Bronchial epithelial cell (primary cell): ENCODE results near the gene ABCD2. TPM values are rescaled to one million over a fixed set of nuclear protein-coding genes. Genes with fewer than 3 reads are reported as not detected.

Source experiments
- DNase-seq: peaks from one replicate; pipeline ENCODE4 v3.0.0-alpha.2; 2010; ENCODE audit warnings: low read depth
- FAIRE-seq: peaks from 2 replicates; lab custom pipeline; 2011; peaks lifted over from hg19 to GRCh38; lab: Jason Lieb, UNC
- H3K27me3 ChIP-seq: 2 replicates; pipeline ENCODE4 v1.5.1; 2011; ENCODE audit warnings: low read length; ENCODE audit not compliant: control insufficient read depth, insufficient read depth
- H3K36me3 ChIP-seq: 2 replicates; pipeline ENCODE4 v1.5.1; 2011; ENCODE audit warnings: low read length; ENCODE audit not compliant: control insufficient read depth, insufficient read depth
- H3K4me3 ChIP-seq: 2 replicates; pipeline ENCODE4 v1.5.1; 2011; ENCODE audit warnings: mild to moderate bottlenecking, low read depth, low read length, control low read depth
- total RNA-seq: library from RNA; depleted of rRNA; stranded (reverse); fragments of >200 nt; gene quantifications from 2 replicates; pipeline ENCODE4 v1.2.1, GENCODE V29; 2014
- TF ChIP-seq, protein P1 (sequence below): IDR thresholded peaks from 2 replicates; pipeline ENCODE4 v1.5.1; 2011; ENCODE audit warnings: mild to moderate bottlenecking, moderate library complexity, low read length, control low read depth, inconsistent platforms; ENCODE audit not compliant: insufficient read depth, severe bottlenecking

ABCD2 gene
- total RNA-seq, 1 donor from 2014 or later, result not detected

- no peak overlapping the region for H3K4me3 ChIP-seq
- FAIRE-seq, result no peak
- H3K27me3 ChIP-seq, result no peaks in the 10 kb centered on the region
- TF ChIP-seq, protein P1, sequence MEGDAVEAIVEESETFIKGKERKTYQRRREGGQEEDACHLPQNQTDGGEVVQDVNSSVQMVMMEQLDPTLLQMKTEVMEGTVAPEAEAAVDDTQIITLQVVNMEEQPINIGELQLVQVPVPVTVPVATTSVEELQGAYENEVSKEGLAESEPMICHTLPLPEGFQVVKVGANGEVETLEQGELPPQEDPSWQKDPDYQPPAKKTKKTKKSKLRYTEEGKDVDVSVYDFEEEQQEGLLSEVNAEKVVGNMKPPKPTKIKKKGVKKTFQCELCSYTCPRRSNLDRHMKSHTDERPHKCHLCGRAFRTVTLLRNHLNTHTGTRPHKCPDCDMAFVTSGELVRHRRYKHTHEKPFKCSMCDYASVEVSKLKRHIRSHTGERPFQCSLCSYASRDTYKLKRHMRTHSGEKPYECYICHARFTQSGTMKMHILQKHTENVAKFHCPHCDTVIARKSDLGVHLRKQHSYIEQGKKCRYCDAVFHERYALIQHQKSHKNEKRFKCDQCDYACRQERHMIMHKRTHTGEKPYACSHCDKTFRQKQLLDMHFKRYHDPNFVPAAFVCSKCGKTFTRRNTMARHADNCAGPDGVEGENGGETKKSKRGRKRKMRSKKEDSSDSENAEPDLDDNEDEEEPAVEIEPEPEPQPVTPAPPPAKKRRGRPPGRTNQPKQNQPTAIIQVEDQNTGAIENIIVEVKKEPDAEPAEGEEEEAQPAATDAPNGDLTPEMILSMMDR, result peak; percentile 24
- peak; percentile 16 for DNase-seq
- no peaks in the 10 kb centered on the region for H3K36me3 ChIP-seq
Observed at GRCh38 chr12:39587225-39587624, 32.4 kb downstream of the ABCD2 start.

DNA sequence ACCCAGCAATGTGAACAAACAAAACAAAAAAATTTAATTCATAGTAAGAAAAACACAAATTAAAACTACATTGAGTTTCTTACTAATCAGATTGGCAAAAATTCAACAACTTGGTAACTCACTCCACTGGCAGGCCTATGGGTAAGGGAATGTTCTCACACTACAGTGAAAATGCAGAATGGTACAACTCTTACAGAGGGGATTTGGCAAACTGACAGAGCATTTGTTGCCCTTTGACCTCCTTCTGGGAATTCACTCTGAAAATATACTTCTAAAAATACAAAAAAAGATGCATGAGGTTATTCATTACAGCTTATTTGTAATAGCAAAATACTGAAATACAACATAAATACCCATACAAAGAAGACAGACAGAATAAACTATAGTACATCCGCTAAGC, 32.8 kb downstream of the ABCD2 start:
- Histone ChIP-seq H3K27me3 (no peaks in the 10 kb centered on the region), H3K36me3 (no peaks in the 10 kb centered on the region), H3K4me3 (no peak overlapping the region)
- TF ChIP-seq, protein P1, result no peak
- no peak for DNase-seq
- no peak for FAIRE-seq

DNA sequence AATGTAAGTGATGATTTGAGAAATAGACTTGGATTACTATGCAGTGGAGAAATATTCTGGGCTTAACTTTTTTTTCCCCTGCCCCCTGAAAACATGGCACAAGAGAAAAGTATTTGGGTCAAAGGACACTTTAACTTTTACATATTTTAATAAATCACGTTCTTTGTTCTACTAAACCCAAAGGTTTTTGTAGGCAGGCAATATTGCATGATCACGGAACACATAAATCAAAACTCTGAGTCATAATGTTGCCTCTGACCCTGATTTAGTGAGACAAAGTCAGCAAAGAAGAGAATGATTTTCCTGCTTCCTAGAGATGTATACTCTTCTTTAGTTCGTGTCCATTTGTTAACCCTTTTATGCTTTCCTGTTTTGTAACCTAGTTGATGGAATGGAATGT, 38.0 kb downstream of the ABCD2 start:
- H3K36me3 ChIP-seq, result no peaks in the 10 kb centered on the region
- DNase-seq (peak; percentile 46), FAIRE-seq (no peak)
- TF ChIP-seq, protein P1, result no peak
- H3K27me3 ChIP-seq, result no peaks in the 10 kb centered on the region
- H3K4me3 ChIP-seq, result no peak overlapping the region

GRCh38 chr12:39575498-39575875, 44.1 kb downstream of the ABCD2 start:
- TF ChIP-seq, protein P1, result no peak
- Histone ChIP-seq H3K4me3 (no peak overlapping the region), H3K27me3 (no peaks in the 10 kb centered on the region), H3K36me3 (no peaks in the 10 kb centered on the region)
- no peak for FAIRE-seq
- no peak for DNase-seq

DNA sequence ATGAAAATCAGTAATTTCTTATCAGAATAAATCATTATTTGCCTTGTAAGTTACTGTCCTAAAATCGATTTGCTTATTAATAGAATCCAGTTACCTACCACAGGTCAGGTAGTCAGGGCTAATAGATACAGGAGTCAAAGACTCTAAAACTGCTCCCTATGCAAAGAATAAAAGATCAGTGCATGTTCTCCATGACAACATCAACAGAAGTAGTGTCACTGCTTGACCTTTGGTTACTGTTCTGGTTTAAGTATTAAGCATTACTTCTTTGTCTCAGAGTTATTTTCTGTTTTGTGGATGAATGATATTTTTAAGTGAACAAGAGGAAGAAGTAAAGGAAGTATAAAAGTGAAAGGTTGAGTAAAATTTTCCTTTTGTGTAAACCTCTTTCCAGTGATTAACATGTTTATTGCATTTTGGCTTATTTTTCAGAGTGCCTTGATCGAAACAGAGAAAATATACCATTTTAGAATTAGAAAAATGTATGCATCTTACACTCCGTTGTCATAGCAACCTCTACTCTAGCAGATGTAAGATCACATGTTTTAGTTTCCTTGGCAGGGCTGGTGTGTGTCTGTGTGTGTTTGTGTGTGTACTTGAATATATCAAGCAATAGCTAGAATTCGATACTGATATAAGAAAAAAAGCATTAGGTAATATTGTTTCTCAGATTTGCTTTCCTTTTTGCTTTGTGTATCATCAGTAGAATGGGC, 44.7 kb downstream of the ABCD2 start:
- Histone ChIP-seq H3K27me3 (no peaks in the 10 kb centered on the region), H3K36me3 (no peaks in the 10 kb centered on the region), H3K4me3 (no peak overlapping the region)
- TF ChIP-seq, protein P1, result no peak
- no peak for FAIRE-seq
- no peak for DNase-seq

GRCh38 chr12:39574378-39574777, 45.2 kb downstream of the ABCD2 start:
- H3K36me3 ChIP-seq, result no peaks in the 10 kb centered on the region
- H3K27me3 ChIP-seq, result no peaks in the 10 kb centered on the region
- TF ChIP-seq, protein P1, result no peak
- FAIRE-seq (no peak), DNase-seq (no peak)
- no peak overlapping the region for H3K4me3 ChIP-seq
